Renal cortical epithelial cell (primary cell): Measurements from ENCODE around the gene KLF6. TPM values are rescaled to one million over a fixed set of nuclear protein-coding genes. Genes with fewer than 3 reads are reported as not detected.
"Not testable (repeated sequence)": the region's sequence is repeated elsewhere in the genome, so short reads cannot be mapped to it uniquely, and the experiment has no call there.

Experiments
- DNase-seq: peaks from one replicate; pipeline ENCODE4 v3.0.0-alpha.2; 2011; ENCODE audit warnings: low read depth
- total RNA-seq: library from RNA; depleted of rRNA; stranded (reverse); fragments of >200 nt; gene quantifications from 2 replicates; pipeline ENCODE4 v1.2.3, GENCODE V29; 2014

KLF6 gene
- total RNA-seq, 1 donor from 2014 or later = 126 TPM

DNA sequence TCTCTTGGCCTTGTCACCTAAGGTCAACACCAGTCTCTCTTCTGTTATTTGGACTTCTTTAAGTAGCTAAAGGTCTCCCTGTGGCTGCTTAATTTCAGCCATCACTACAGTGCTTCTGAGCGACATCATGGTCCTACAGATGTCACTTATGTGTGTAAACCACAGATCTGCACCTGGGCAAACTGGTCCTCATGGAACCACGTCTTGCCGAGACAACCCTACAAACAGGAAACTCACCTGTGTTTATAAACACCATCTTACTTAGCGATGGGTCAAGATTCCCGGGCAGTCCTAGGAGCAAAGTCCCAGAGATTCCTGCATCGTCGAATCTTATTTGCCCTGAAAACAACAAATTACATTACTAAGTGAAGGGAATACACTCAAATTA, 27.8 kb downstream of the KLF6 start:
- DNase-seq = no peak

GRCh38 chr10:3756360-3756740, 28.7 kb downstream of the KLF6 start:
- DNase-seq = no peak

DNA sequence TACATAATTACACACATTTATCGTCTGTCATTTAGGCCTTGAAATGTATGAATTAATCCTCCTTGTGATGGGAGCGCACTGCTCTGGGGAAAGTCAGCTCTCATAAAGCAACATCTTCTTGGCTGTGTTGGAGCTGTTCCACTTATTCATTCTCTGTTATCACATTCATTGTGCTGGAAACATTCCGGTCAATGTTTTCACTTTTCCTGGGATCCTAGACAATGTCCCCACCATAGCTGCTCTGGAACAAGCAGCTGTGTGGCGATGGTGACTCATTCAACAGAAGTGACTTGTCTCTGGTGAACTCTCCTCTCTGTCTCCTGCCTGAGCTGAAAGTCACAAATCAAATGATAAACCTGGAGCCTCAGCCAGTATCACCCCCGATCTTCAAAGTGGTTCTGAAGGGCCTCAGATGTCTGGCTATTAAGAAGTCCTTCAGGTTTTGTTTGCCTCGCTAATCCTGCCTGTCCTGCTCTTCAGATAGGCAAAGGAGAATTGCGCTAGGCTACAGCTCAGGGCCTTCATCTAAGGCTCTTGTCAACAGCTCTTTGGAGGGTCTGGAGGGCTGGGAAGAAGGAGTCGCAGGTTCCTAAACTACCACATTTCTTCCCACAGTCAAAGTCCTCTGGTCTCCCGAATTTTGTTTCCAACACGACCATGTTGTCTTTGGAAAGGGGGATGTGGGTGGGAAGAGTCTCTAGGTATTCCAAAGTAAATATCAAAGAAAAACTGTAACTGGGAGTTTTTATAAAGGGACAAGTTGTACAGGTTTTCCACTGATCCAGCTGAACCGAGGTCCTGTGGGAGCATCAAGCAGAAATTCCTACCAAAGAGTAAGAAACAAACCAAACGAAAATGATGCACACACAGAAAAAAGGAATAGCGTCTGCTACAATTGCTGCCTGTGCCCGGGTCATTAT, 29.3 kb downstream of the KLF6 start:
- DNase-seq = peak; percentile 45

- peak; percentile 97 for DNase-seq
Measured at GRCh38 chr10:3754727-3755439, 30.1 kb downstream of the KLF6 start.

GRCh38 chr10:3750854-3751253, 34.2 kb downstream of the KLF6 start:
- DNase-seq = no peak

GRCh38 chr10:3750006-3750816, 34.8 kb downstream of the KLF6 start:
- DNase-seq = no peak

DNA sequence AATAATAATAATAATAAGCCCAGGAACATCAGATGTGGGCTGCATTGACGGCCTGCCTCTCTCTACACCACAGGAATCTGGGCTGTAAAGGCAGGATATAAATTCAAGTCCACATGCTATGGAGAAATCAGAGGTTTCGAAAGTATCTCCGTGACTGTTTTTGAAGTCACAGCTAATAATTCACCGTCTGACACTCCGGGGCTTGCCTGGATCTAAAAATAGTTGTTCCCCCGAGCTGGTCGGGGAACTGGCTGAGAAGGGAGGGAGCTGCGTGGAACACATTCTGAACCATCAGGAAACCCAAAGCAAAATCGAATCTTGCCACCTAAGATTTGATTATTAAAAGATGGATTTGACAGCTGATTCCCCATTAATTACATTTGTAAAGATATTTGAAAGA, 35.4 kb downstream of the KLF6 start:
- DNase-seq = peak; percentile 82

- DNase-seq = no peak
Measured at GRCh38 chr10:3749011-3749410, 36.0 kb downstream of the KLF6 start.

GRCh38 chr10:3748484-3748883, 36.5 kb downstream of the KLF6 start:
- peak; percentile 61 for DNase-seq

DNA sequence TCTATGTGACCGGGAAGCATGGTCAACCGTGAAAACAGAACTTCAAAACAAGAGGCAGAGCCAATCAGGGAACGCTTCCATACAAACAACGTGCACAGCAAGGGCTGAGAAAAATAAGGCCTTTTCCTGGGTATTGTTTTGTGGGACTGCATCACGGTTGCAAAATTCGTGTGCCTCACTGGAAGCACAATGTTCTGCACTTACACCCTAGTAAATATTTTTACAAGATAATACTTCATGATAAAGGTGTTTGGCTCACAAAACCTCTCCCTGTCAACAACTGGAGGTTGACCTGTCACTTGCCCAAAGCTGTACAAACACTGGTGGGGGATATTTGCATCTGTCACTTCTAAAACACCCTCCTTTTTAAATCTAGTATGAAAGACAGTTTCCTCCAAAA, 37.0 kb downstream of the KLF6 start:
- DNase-seq = peak; percentile 35

GRCh38 chr10:3747248-3747960, 37.6 kb downstream of the KLF6 start:
- no peak for DNase-seq

GRCh38 chr10:3746634-3747033, 38.4 kb downstream of the KLF6 start:
- no peak for DNase-seq

DNA sequence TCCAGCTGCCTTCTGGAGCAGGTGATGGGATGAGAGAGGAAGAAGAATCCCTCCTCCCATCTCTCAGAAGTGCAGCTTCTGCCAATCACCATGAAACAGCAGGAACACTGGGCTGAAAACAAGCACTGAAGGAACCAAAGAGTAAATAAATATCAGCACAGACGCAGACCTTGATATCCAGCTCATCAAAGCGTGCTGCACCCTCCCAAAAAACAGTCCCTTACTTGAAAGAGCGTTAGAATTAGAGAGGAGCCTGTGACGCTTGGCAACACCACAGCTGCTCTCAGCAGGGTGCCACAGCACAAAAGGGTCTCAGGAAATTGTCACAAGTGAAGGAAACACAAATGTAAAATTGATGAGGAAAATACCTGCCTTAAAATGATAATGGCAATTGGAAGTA, 39.5 kb downstream of the KLF6 start:
- no peak for DNase-seq

GRCh38 chr10:3741688-3742461, 43.1 kb downstream of the KLF6 start:
- DNase-seq = peak; percentile 65

DNA sequence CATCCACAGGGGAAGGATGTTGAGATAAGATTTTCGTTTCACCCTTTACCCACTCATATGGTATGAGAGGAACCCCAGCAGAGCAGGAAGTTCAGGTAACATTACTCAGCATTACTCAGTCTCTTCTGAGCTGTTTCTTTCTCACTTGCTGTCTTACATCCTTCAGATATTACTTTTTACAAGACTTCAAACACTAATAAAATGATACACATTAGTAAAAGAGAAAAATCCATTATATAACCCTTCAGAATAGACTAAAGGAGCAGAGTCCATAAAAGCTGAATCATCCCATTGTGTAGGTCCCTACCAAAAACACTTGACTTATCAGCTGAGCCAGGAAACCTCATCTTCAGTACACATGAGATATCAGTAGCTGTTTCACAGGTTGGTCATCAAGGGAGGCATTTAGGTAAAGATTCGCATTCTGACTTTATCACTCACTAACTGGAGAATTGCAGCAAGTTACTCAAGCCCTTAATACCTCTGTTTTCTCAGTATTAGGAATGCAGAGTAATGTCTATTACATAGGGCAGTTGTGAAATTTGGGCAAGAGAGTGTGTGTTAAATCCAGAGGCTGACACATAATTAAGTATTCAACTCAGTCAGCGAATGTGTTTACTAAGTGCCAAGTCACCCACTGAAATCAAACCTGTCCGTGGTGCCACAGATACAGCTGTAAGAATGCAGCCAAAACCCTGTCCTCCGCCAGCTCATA, 44.7 kb downstream of the KLF6 start:
- peak; percentile 99 for DNase-seq

DNA sequence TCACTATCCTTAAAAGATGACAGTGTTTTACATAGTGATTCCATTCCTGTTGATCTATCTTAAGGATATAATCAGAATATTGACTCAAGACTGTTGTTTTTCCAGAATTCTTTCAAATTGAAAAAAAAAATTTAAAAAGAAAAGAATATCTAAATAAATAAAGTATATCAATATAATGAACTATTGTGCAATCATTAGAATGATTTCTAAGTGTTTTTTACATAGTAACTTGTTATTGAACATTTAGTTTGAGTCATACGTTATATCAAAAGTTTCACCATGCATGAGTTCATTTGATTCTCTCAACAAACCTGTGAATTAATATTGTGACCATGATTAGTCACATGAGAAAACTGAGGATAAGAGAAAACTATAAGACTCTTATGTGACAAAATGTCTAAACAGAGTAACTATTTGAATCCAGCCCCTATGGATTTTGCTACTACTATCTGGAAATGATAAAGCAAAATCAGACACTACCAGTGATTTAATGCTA, 46.1 kb downstream of the KLF6 start:
- DNase-seq = peak; percentile 58

DNA sequence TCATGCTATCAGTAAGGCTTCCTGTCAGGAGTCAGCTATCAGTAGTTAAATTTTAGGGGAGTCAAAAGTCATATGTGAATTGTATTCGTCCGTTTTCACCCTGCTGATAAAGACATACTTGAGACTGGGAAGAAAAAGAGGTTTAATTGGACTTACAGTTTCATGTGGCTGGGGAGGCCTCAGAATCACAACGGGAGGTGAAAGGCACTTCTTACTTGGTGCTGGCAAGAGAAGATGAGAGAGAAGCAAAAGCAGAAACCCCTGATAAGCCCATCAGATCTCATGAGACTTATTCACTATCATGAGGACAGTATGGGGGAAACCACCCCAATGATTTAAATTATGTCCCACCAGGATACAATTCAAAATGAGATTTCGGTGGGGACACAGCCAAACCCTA, 47.1 kb downstream of the KLF6 start:
- no peak for DNase-seq

- no peak for DNase-seq
Measured at GRCh38 chr10:3735175-3735574, 49.8 kb downstream of the KLF6 start.

- no peak for DNase-seq
Measured at GRCh38 chr10:3734111-3734510, 50.9 kb downstream of the KLF6 start.

- not testable (repeated sequence) for DNase-seq
Measured at GRCh38 chr10:3732183-3732582, 52.8 kb downstream of the KLF6 start.
